HG03095 (cell line): Measurements from ENCODE around the gene KCTD1.

Source experiments
- ATAC-seq: cut with Tn5 transposase; IDR thresholded peaks from one replicate; pipeline ENCODE4 v1.9.1; 2021; ENCODE audit warnings: moderate library complexity; ENCODE audit not compliant: unreplicated experiment

Gene KCTD1

GRCh38 chr18:26549263-26550094 is 1.1 kb upstream of the KCTD1 start:
- no peak for ATAC-seq

- peak; percentile 52 for ATAC-seq
Observed at GRCh38 chr18:26547646-26548414, 523 bp downstream of the KCTD1 start.

- ATAC-seq: no peak
Observed at GRCh38 chr18:26546875-26547645, 1.3 kb downstream of the KCTD1 start.

GRCh38 chr18:26546170-26546874 is 2.0 kb downstream of the KCTD1 start:
- ATAC-seq: no peak

- no peak for ATAC-seq
Observed at GRCh38 chr18:26545335-26546123, 2.8 kb downstream of the KCTD1 start.

GRCh38 chr18:26544451-26544850 is 3.9 kb downstream of the KCTD1 start:
- ATAC-seq: no peak

- ATAC-seq: no peak
Observed at GRCh38 chr18:26543373-26543772, 5.0 kb downstream of the KCTD1 start.

- no peak for ATAC-seq
Observed at GRCh38 chr18:26540043-26540628, 8.2 kb downstream of the KCTD1 start.

- ATAC-seq: no peak
Observed at GRCh38 chr18:26538524-26538923, 9.8 kb downstream of the KCTD1 start.

GRCh38 chr18:26536664-26537063 is 11.7 kb downstream of the KCTD1 start:
- no peak for ATAC-seq

GRCh38 chr18:26536032-26536431 is 12.3 kb downstream of the KCTD1 start:
- ATAC-seq: no peak

- ATAC-seq: no peak
Observed at GRCh38 chr18:26535630-26536029, 12.7 kb downstream of the KCTD1 start.

GRCh38 chr18:26532367-26533340 is 15.7 kb downstream of the KCTD1 start:
- no peak for ATAC-seq

- no peak for ATAC-seq
Observed at GRCh38 chr18:26531605-26532298, 16.6 kb downstream of the KCTD1 start.

- no peak for ATAC-seq
Observed at GRCh38 chr18:26526966-26527234, 21.5 kb downstream of the KCTD1 start.

- ATAC-seq: no peak
Observed at GRCh38 chr18:26526128-26526965, 22.0 kb downstream of the KCTD1 start.
